PC-9 (cell line): ENCODE measurements around the gene ADAMTSL3. TPM values are rescaled to one million over a fixed set of nuclear protein-coding genes. Genes with fewer than 3 reads are reported as not detected.

ENCODE experiments used
- BruUV-seq: library from RNA; stranded (reverse); fragments of 400-500 nt; replicated peaks from 2 replicates; lab custom pipeline; 2021; lab: Mats Ljungman, UMichigan
- CTCF ChIA-PET: fragments of 300-600 bp; sonication (Branson Sonifier 250); formaldehyde crosslinking; loops from one replicate; lab custom pipeline; 2022; ENCODE audit warnings: antibody characterized with exemption; lab: Charles Lee
- POLR2A ChIA-PET: fragments of 300-600 bp; sonication (Branson Sonifier 250); formaldehyde crosslinking; loops from one replicate; lab custom pipeline; 2022; ENCODE audit warnings: antibody characterized with exemption; ENCODE audit not compliant: unreplicated experiment; lab: Charles Lee
- DNase-seq, 2 experiments: peaks; one replicate each; pipeline versions ENCODE4 v3.0.0 to v3.0.0-alpha.2; 2015 to 2022; ENCODE audit warnings: mixed read lengths in 1 of 2
- H2AFZ ChIP-seq: fragments of 200-600 bp; sonication (generic); 2 replicates; pipeline ENCODE4 v1.8.1; 2017; ENCODE audit warnings: antibody characterized with exemption
- H3F3A ChIP-seq: fragments of 200-600 bp; sonication (generic); 2 replicates; pipeline ENCODE4 v1.8.1; 2017; ENCODE audit warnings: antibody characterized with exemption, mild to moderate bottlenecking, low read depth; ENCODE audit not compliant: insufficient read depth
- H3K27ac ChIP-seq: fragments of 200-600 bp; sonication (generic); 2 replicates; pipeline ENCODE4 v1.6.1; 2016; ENCODE audit warnings: mixed run types
- H3K27me3 ChIP-seq: fragments of 200-600 bp; sonication (generic); 2 replicates; pipeline ENCODE4 v1.6.1; 2016; ENCODE audit warnings: low read depth, mixed run types; ENCODE audit not compliant: insufficient read depth
- H3K36me3 ChIP-seq: fragments of 200-600 bp; sonication (generic); 2 replicates; pipeline ENCODE4 v1.6.1; 2016; ENCODE audit warnings: low read depth, mixed run types
- H3K4me1 ChIP-seq: fragments of 200-600 bp; sonication (generic); replicated peaks from 2 replicates; pipeline ENCODE4 v1.6.1; 2016; ENCODE audit warnings: mixed run types; ENCODE audit not compliant: insufficient read depth
- H3K4me2 ChIP-seq: fragments of 200-600 bp; sonication (generic); 2 replicates; pipeline ENCODE4 v1.6.1; 2017; ENCODE audit warnings: mixed run types
- H3K4me3 ChIP-seq: fragments of 200-600 bp; sonication (generic); 2 replicates; pipeline ENCODE4 v1.6.1; 2016; ENCODE audit warnings: mixed run types
- H3K79me2 ChIP-seq: fragments of 200-600 bp; sonication (generic); 2 replicates; pipeline ENCODE4 v1.6.1; 2017; ENCODE audit warnings: low read depth, mixed run types
- H3K9me2 ChIP-seq: fragments of 200-600 bp; sonication (generic); 2 replicates; pipeline ENCODE4 v1.8.1; 2017; ENCODE audit warnings: mild to moderate bottlenecking; ENCODE audit not compliant: insufficient read depth
- H3K9me3 ChIP-seq: fragments of 200-600 bp; sonication (generic); 2 replicates; pipeline ENCODE4 v1.8.1; 2016; ENCODE audit warnings: low read depth; ENCODE audit not compliant: insufficient read depth
- H4K20me1 ChIP-seq: fragments of 200-600 bp; sonication (generic); 2 replicates; pipeline ENCODE4 v1.8.1; 2017; ENCODE audit not compliant: insufficient read depth
- EZH2 ChIP-seq: fragments of 200-600 bp; sonication (generic); IDR thresholded peaks from 2 replicates; pipeline ENCODE4 v1.8.0; 2017; ENCODE audit warnings: antibody characterized with exemption, low read depth
- intact Hi-C: fragments of 100-400 bp; cut with micrococcal nuclease; formaldehyde crosslinking; loops from one replicate; pipeline ENCODE4 v1.10.0; 2022; ENCODE audit not compliant: unreplicated experiment
- total RNA-seq: library from RNA; stranded (reverse); gene quantifications from 2 replicates; pipeline ENCODE4 v1.2.3, GENCODE V29; 2021
- TF ChIP-seq, protein P1 (sequence below): fragments of 200-600 bp; sonication (generic); conservative IDR thresholded peaks from 2 replicates; pipeline ENCODE4 v1.6.1; 2017; ENCODE audit warnings: mixed run types, antibody characterized with exemption, mild to moderate bottlenecking, moderate library complexity

Gene ADAMTSL3
- total RNA-seq, 1 experiment from 2014 or later = 5.0 TPM

DNA sequence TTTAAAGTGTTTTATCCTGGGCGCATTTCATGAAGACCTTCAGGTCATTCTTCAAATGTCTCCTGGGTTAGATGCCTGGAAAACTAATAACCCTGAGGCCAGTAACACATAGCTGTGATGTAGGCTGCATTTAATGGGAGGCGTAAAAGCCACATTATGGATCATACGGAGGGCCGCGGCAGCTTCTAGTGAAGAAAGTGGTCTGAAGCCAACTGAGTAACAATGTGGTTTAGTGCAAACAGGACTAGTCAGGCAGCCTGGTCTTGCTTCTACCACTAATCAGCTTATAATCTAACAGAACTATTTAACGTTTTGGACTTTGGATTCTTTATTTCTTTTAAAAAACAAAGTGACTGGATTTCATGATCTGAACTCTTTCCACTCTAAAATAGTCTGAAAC lies 54.4 kb downstream of the ADAMTSL3 start:
- no peaks in the 10 kb centered on the region for H3K4me1 ChIP-seq
- no peak overlapping the region for H3K4me3 ChIP-seq
- H2AFZ ChIP-seq = no peak overlapping the region
- no peaks in the 10 kb centered on the region for H3K79me2 ChIP-seq
- DNase-seq = no peak
- no peaks in the 10 kb centered on the region for H3K9me3 ChIP-seq
- H3K36me3 ChIP-seq = no peaks in the 10 kb centered on the region
- no peak for TF ChIP-seq EZH2
- TF ChIP-seq, protein P1, sequence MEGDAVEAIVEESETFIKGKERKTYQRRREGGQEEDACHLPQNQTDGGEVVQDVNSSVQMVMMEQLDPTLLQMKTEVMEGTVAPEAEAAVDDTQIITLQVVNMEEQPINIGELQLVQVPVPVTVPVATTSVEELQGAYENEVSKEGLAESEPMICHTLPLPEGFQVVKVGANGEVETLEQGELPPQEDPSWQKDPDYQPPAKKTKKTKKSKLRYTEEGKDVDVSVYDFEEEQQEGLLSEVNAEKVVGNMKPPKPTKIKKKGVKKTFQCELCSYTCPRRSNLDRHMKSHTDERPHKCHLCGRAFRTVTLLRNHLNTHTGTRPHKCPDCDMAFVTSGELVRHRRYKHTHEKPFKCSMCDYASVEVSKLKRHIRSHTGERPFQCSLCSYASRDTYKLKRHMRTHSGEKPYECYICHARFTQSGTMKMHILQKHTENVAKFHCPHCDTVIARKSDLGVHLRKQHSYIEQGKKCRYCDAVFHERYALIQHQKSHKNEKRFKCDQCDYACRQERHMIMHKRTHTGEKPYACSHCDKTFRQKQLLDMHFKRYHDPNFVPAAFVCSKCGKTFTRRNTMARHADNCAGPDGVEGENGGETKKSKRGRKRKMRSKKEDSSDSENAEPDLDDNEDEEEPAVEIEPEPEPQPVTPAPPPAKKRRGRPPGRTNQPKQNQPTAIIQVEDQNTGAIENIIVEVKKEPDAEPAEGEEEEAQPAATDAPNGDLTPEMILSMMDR = no peak
- ChIA-PET POLR2A (no interaction called here), CTCF (no interaction called here)
- no peaks in the 10 kb centered on the region for H3K27me3 ChIP-seq
- no peak overlapping the region for H3K4me2 ChIP-seq
- no peaks in the 10 kb centered on the region for H3F3A ChIP-seq
- BruUV-seq = no TSS peak
- no peaks in the 10 kb centered on the region for H4K20me1 ChIP-seq
- H3K9me2 ChIP-seq = no peaks in the 10 kb centered on the region
- intact Hi-C loops = no loop called here
- no peak overlapping the region for H3K27ac ChIP-seq

DNA sequence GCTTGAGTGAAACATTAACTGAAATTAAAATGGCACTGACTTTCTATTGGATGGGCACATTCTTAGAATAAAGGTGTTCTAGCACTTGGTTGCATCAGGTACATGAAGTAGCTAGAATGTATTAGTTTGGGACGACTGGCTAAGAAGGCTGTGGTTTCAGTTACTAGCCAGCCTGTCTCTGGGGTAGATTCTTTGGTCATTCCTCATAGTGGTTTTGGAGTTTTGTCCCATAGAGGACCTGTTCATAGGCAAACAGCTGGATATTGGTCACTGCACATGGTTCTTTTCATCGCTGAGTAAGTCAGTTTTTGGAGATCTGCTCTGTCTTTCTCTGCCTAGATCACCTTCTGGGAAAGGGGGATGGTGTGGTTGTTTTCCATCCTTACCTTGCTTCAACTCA lies 55.3 kb downstream of the ADAMTSL3 start:
- no TSS peak for BruUV-seq
- ChIA-PET CTCF (no interaction called here), POLR2A (no interaction called here)
- no peak overlapping the region for H3K27ac ChIP-seq
- intact Hi-C loops = no loop called here
- no peaks in the 10 kb centered on the region for H3K9me3 ChIP-seq
- H4K20me1 ChIP-seq = no peaks in the 10 kb centered on the region
- H3K27me3 ChIP-seq = no peaks in the 10 kb centered on the region
- no peak for TF ChIP-seq EZH2
- TF ChIP-seq, protein P1 = no peak
- H3F3A ChIP-seq = no peaks in the 10 kb centered on the region
- no peak overlapping the region for H2AFZ ChIP-seq
- no peak overlapping the region for H3K4me3 ChIP-seq
- H3K9me2 ChIP-seq = no peaks in the 10 kb centered on the region
- no peak for DNase-seq
- H3K36me3 ChIP-seq = no peaks in the 10 kb centered on the region
- H3K79me2 ChIP-seq = no peaks in the 10 kb centered on the region
- H3K4me2 ChIP-seq = no peak overlapping the region
- no peaks in the 10 kb centered on the region for H3K4me1 ChIP-seq

DNA sequence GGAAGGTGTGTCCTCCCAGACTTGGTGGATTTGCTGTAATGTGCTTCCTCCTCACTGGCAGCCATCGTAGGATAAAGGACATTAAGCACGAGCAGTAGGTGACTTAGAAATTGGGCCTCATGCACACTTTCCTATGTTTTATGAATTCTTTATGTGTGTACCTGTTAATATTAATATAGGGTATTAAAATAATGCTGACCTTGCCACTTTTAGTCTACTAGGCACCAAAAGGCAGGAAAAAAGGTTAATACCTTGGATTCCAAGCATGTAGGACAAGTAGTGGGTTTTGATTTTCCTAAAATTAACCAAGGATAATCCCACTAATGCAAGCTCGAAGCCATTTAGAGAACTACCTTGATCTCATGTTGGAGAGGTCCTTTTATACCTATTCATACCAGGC lies 55.9 kb downstream of the ADAMTSL3 start:
- intact Hi-C loops = no loop called here
- no peaks in the 10 kb centered on the region for H3K79me2 ChIP-seq
- H4K20me1 ChIP-seq = no peaks in the 10 kb centered on the region
- H3K4me3 ChIP-seq = no peak overlapping the region
- H3K27ac ChIP-seq = no peak overlapping the region
- ChIA-PET POLR2A (no interaction called here), CTCF (no interaction called here)
- H3F3A ChIP-seq = no peaks in the 10 kb centered on the region
- no TSS peak for BruUV-seq
- H3K9me2 ChIP-seq = no peaks in the 10 kb centered on the region
- H2AFZ ChIP-seq = no peak overlapping the region
- H3K4me2 ChIP-seq = no peak overlapping the region
- no peak for TF ChIP-seq EZH2
- TF ChIP-seq, protein P1 = no peak
- H3K4me1 ChIP-seq = no peaks in the 10 kb centered on the region
- no peak for DNase-seq
- no peaks in the 10 kb centered on the region for H3K27me3 ChIP-seq
- no peaks in the 10 kb centered on the region for H3K9me3 ChIP-seq
- H3K36me3 ChIP-seq = no peaks in the 10 kb centered on the region
